Gastrocnemius medialis (tissue), 4 donors: ENCODE data around the gene NUAK2. TPM values are rescaled to one million over a fixed set of nuclear protein-coding genes. Genes with fewer than 3 reads are reported as not detected.

Experiments
- ATAC-seq, 2 donors: fragments of 150-250 bp; one replicate each; pipeline ENCODE4 v1.9.1; 2016
- DNase-seq, 2 donors: peaks; one replicate each; pipeline ENCODE4 v3.0.0-alpha.2; 2019
- H3K27ac ChIP-seq, 4 donors: fragments of 200-600 bp; sonication (generic); 1 replicate in 1 of 4; 2 replicates in 3 of 4; pipeline ENCODE4 v1.5.1; 2016 to 2018; ENCODE audit warnings: mild to moderate bottlenecking in 2 of 4, moderate library complexity in 1 of 4
- H3K27me3 ChIP-seq, 3 donors: fragments of 200-600 bp; sonication (generic) in 2 of 3; 1 replicate in 1 of 3; 2 replicates in 2 of 3; pipeline versions ENCODE4 v1.5.1 to v1.6.0; 2016 to 2019; ENCODE audit warnings: mild to moderate bottlenecking in 1 of 3, moderate library complexity in 1 of 3
- H3K36me3 ChIP-seq, 2 donors: fragments of 200-600 bp; sonication (generic) in 1 of 2; one replicate each; pipeline ENCODE4 v1.5.1; 2017 to 2018
- H3K4me1 ChIP-seq, 2 donors: fragments of 200-600 bp; sonication (generic) in 1 of 2; one replicate each; pipeline ENCODE4 v1.5.1; 2016 to 2017; ENCODE audit warnings: mild to moderate bottlenecking in 2 of 2
- H3K4me3 ChIP-seq, 4 donors: fragments of 200-600 bp; sonication (generic) in 3 of 4; 1 replicate in 1 of 4; 2 replicates in 3 of 4; pipeline ENCODE4 v1.5.1; 2016 to 2019; ENCODE audit warnings: mild to moderate bottlenecking in 2 of 4
- H3K9me3 ChIP-seq, 3 donors: fragments of 200-600 bp; sonication (generic) in 2 of 3; 1 replicate in 1 of 3; 2 replicates in 2 of 3; pipeline ENCODE4 v1.5.1; 2016 to 2019
- CTCF ChIP-seq, 5 experiments: fragments of 450-650 bp in 3 of 5; fragments of 200-600 bp in 2 of 5; sonication (generic) in 2 of 5; IDR thresholded peaks in 4 of 5; conservative IDR thresholded peaks in 1 of 5; 1 replicate in 4 of 5; 2 replicates in 1 of 5; pipeline ENCODE4 v1.5.1; 2016 to 2019; ENCODE audit warnings: antibody characterized with exemption in 5 of 5, mild to moderate bottlenecking in 3 of 5, moderate library complexity in 3 of 5
- POLR2A ChIP-seq, 2 donors: fragments of 450-650 bp; IDR thresholded peaks; one replicate each; pipeline ENCODE4 v1.6.1; 2017; ENCODE audit warnings: antibody characterized with exemption in 2 of 2, mild to moderate bottlenecking in 2 of 2, moderate library complexity in 2 of 2
- in situ Hi-C, 4 donors: fragments of 200-750 bp; cut with MboI; loops; one replicate each; pipeline versions ENCODE4 v1.15.0 to v1.8.0; 2017; ENCODE audit warnings: low sequenced_read_pairs in 4 of 4
- intact Hi-C: fragments of 100-400 bp; cut with DNase I; formaldehyde crosslinking; loops from one replicate; pipeline ENCODE4 v1.15.1; 2023; ENCODE audit warnings: low total_unique reads
- total RNA-seq, 4 donors: library from RNA; depleted of rRNA; stranded (reverse); fragments of >200 nt; gene quantifications; one replicate each; pipeline versions ENCODE4 v1.1.0 to v1.2.3, GENCODE V29; 2016

The NUAK2 gene
- total RNA-seq, 4 donors from 2014 or later: 0.42 to 1.9 (median 0.58) TPM

GRCh38 chr1:205270271-205270670 is 51.3 kb downstream of the NUAK2 start:
- H3K36me3 ChIP-seq: peaks cover 0 to 5% of the 10 kb centered on the region in 2 donors

GRCh38 chr1:205269711-205270110 is 51.8 kb downstream of the NUAK2 start:
- intact Hi-C loops: no loop called here
- no peaks in the 10 kb centered on the region for H3K9me3 ChIP-seq
- H3K36me3 ChIP-seq: peaks cover 0 to 5% of the 10 kb centered on the region in 2 donors
- no peak overlapping the region for H3K4me3 ChIP-seq
- DNase-seq: no peak
- no peak for TF ChIP-seq POLR2A (IDR thresholded peaks at IDR 0.05)
- TF ChIP-seq CTCF (IDR thresholded peaks at IDR 0.05 in 4 of 5, conservative IDR thresholded peaks at IDR 0.05 in 1 of 5): no peak
- no peak for ATAC-seq
- in situ Hi-C loops: loop anchor here in 2 of 4 donors (5.0 to 25.0 kb wide), 2 partner anchors 58 to 282 kb away; no protein-coding TSS in a partner anchor
- no peaks in the 10 kb centered on the region for H3K27me3 ChIP-seq
- peaks cover 29 to 43% of the 10 kb centered on the region in 2 donors for H3K4me1 ChIP-seq
- peak overlapping the region in 3 of 4 donors; percentile 81 to 91 (median 83) for H3K27ac ChIP-seq

More at GRCh38 chr1:205270271-205270670, 51.3 kb downstream of the NUAK2 start:
- in situ Hi-C loops: loop anchor here in 2 of 4 donors (5.0 to 25.0 kb wide), 2 partner anchors 57 to 283 kb away; no protein-coding TSS in a partner anchor
- peak overlapping the region; percentile 77 to 91 (median 82) for H3K27ac ChIP-seq
- H3K4me1 ChIP-seq: peaks cover 29 to 43% of the 10 kb centered on the region in 2 donors
- no peaks in the 10 kb centered on the region for H3K27me3 ChIP-seq
- ATAC-seq: no peak
- intact Hi-C loops: no loop called here
- DNase-seq: no peak
- TF ChIP-seq POLR2A (IDR thresholded peaks at IDR 0.05) (no peak), CTCF (IDR thresholded peaks at IDR 0.05 in 4 of 5, conservative IDR thresholded peaks at IDR 0.05 in 1 of 5) (no peak)
- no peak overlapping the region for H3K4me3 ChIP-seq
- H3K9me3 ChIP-seq: no peaks in the 10 kb centered on the region

- H3K27ac ChIP-seq: peak overlapping the region in 1 of 4 donors; percentile 81
- ATAC-seq: no peak
- peaks cover 0 to 5% of the 10 kb centered on the region in 2 donors for H3K36me3 ChIP-seq
- H3K9me3 ChIP-seq: no peaks in the 10 kb centered on the region
- H3K27me3 ChIP-seq: no peaks in the 10 kb centered on the region
- peaks cover 29 to 43% of the 10 kb centered on the region in 2 donors for H3K4me1 ChIP-seq
- DNase-seq: no peak
- intact Hi-C loops (no loop called here), in situ Hi-C loops (loop anchor here in 1 of 4 donors (25.0 kb wide), 1 partner anchor 282 kb away; no protein-coding TSS in a partner anchor)
- no peak overlapping the region for H3K4me3 ChIP-seq
- TF ChIP-seq CTCF (IDR thresholded peaks at IDR 0.05 in 4 of 5, conservative IDR thresholded peaks at IDR 0.05 in 1 of 5) (no peak), POLR2A (IDR thresholded peaks at IDR 0.05) (no peak)
Measured at GRCh38 chr1:205268846-205269680, 52.5 kb downstream of the NUAK2 start.

- in situ Hi-C loops: loop anchor here in 1 of 4 donors (25.0 kb wide), 1 partner anchor 280 kb away; no protein-coding TSS in a partner anchor
- Histone ChIP-seq H3K27ac (peak overlapping the region in 2 of 4 donors; percentile 39 to 44), H3K4me3 (no peak overlapping the region), H3K36me3 (peaks cover 0 to 5% of the 10 kb centered on the region in 2 donors), H3K4me1 (peaks cover 31 to 40% of the 10 kb centered on the region in 2 donors), H3K9me3 (no peaks in the 10 kb centered on the region), H3K27me3 (no peaks in the 10 kb centered on the region)
- no peak for TF ChIP-seq POLR2A (IDR thresholded peaks at IDR 0.05)
- TF ChIP-seq CTCF (IDR thresholded peaks at IDR 0.05 in 4 of 5, conservative IDR thresholded peaks at IDR 0.05 in 1 of 5): no peak
- no peak for DNase-seq
- intact Hi-C loops: no loop called here
- no peak for ATAC-seq
Measured at GRCh38 chr1:205267306-205267902, 54.1 kb downstream of the NUAK2 start.
